ENCODE results near the gene LTBP1.

Gene LTBP1

DNA sequence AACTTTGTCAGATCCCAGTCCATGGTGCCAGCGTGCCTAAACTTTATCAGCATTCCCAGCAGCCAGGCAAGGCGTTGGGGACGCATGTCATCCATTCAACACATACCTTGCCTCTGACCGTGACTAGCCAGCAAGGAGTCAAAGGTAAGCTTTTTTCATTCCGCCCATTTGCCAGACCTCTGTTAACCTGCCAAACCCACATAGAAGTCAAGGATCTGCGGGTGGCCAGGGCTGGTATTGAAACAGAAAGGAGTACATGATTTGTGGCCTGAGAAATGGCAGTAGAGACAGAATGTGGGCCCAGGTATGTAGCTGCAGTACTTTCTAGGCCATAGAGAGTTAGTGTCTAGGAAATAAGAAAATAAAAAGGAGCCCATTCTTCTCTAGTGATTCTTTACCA lies 240.2 kb downstream of the LTBP1 start:
- Histone ChIP-seq H3K4me3 (replicated peaks; ENCODE audit: insufficient read depth, low read length) (no peak overlapping the region), H3K27me3 (ENCODE audit: insufficient read depth, poor library complexity, severe bottlenecking) (no peaks in the 10 kb centered on the region), H3K27ac (replicated peaks) (no peak overlapping the region)
- TF ChIP-seq, protein P1, sequence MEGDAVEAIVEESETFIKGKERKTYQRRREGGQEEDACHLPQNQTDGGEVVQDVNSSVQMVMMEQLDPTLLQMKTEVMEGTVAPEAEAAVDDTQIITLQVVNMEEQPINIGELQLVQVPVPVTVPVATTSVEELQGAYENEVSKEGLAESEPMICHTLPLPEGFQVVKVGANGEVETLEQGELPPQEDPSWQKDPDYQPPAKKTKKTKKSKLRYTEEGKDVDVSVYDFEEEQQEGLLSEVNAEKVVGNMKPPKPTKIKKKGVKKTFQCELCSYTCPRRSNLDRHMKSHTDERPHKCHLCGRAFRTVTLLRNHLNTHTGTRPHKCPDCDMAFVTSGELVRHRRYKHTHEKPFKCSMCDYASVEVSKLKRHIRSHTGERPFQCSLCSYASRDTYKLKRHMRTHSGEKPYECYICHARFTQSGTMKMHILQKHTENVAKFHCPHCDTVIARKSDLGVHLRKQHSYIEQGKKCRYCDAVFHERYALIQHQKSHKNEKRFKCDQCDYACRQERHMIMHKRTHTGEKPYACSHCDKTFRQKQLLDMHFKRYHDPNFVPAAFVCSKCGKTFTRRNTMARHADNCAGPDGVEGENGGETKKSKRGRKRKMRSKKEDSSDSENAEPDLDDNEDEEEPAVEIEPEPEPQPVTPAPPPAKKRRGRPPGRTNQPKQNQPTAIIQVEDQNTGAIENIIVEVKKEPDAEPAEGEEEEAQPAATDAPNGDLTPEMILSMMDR (IDR thresholded peaks at IDR 0.05; ENCODE audit: insufficient read depth, low read length): no peak
- TF ChIP-seq SPI1 (IDR thresholded peaks at IDR 0.05; ENCODE audit: borderline replicate concordance, low read depth): no peak
- TF ChIP-seq GABPA (IDR thresholded peaks at IDR 0.05; ENCODE audit: low read depth): no peak
- TF ChIP-seq POLR2AphosphoS5 (IDR thresholded peaks at IDR 0.05; ENCODE audit: low read depth): no peak
- TF ChIP-seq, protein P2, sequence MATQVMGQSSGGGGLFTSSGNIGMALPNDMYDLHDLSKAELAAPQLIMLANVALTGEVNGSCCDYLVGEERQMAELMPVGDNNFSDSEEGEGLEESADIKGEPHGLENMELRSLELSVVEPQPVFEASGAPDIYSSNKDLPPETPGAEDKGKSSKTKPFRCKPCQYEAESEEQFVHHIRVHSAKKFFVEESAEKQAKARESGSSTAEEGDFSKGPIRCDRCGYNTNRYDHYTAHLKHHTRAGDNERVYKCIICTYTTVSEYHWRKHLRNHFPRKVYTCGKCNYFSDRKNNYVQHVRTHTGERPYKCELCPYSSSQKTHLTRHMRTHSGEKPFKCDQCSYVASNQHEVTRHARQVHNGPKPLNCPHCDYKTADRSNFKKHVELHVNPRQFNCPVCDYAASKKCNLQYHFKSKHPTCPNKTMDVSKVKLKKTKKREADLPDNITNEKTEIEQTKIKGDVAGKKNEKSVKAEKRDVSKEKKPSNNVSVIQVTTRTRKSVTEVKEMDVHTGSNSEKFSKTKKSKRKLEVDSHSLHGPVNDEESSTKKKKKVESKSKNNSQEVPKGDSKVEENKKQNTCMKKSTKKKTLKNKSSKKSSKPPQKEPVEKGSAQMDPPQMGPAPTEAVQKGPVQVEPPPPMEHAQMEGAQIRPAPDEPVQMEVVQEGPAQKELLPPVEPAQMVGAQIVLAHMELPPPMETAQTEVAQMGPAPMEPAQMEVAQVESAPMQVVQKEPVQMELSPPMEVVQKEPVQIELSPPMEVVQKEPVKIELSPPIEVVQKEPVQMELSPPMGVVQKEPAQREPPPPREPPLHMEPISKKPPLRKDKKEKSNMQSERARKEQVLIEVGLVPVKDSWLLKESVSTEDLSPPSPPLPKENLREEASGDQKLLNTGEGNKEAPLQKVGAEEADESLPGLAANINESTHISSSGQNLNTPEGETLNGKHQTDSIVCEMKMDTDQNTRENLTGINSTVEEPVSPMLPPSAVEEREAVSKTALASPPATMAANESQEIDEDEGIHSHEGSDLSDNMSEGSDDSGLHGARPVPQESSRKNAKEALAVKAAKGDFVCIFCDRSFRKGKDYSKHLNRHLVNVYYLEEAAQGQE (IDR thresholded peaks at IDR 0.05; ENCODE audit: insufficient replicate concordance, low read depth): no peak
- DNase-seq (ENCODE audit: low read depth in 1 of 2, low spot score in 1 of 2): no peak

DNA sequence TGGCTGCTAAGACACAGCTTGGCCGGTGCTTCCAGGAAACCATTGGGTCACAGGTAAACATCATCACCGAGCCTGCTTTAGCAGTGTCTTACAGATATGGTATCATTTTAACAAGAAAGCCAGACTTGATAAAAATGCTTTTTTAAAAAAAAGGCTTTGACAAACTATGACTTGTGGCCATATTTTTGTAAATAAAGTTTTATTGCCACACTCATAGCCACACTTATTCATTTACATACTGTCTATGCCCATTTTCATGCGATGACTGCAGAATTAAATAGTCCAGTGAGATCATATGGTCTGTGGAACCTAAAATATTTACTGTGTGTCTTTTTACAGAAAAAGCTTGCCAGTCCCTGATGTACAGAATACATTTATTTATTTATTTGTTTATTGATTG lies 242.0 kb downstream of the LTBP1 start:
- Histone ChIP-seq H3K27ac (replicated peaks) (no peak overlapping the region), H3K27me3 (ENCODE audit: insufficient read depth, poor library complexity, severe bottlenecking) (no peaks in the 10 kb centered on the region), H3K4me3 (replicated peaks; ENCODE audit: insufficient read depth, low read length) (no peak overlapping the region)
- no peak for DNase-seq (ENCODE audit: low read depth in 1 of 2, low spot score in 1 of 2)
- TF ChIP-seq POLR2AphosphoS5 (IDR thresholded peaks at IDR 0.05; ENCODE audit: low read depth) (no peak), GABPA (IDR thresholded peaks at IDR 0.05; ENCODE audit: low read depth) (no peak)
- TF ChIP-seq, protein P1 (IDR thresholded peaks at IDR 0.05; ENCODE audit: insufficient read depth, low read length): no peak

DNA sequence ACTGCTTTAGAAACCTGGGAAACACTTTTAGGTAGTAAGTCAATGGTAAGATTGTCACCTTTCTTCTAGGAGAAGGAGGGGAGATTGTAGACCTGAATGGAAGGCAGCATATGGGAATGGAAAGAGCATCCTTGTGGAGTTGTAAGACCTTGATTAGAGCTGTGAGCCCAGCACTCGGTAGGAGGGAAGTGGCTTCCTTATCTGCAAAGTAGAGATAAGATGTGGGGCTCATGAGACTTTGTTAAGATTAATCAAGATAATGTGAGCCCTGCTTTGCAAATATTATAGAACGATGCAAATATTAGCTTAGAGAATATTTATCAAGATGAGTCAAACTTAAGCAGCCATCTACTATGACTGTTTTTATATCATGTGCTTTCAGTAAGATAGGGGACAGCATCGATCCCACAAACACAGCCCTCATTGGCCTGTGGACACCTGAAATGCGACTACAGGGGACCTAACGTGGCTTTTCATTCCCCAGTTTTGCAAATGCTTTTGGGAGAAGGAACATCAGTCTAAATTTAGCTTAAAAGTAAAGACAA lies 243.7 kb downstream of the LTBP1 start:
- H3K27me3 ChIP-seq (ENCODE audit: insufficient read depth, poor library complexity, severe bottlenecking): no peaks in the 10 kb centered on the region
- DNase-seq (ENCODE audit: low read depth in 1 of 2, low spot score in 1 of 2): no peak
- TF ChIP-seq GABPA (IDR thresholded peaks at IDR 0.05; ENCODE audit: low read depth): no peak
- TF ChIP-seq, protein P1 (IDR thresholded peaks at IDR 0.05; ENCODE audit: insufficient read depth, low read length): no peak
- TF ChIP-seq, protein P2 (IDR thresholded peaks at IDR 0.05; ENCODE audit: insufficient replicate concordance, low read depth): no peak
- TF ChIP-seq SPI1 (IDR thresholded peaks at IDR 0.05; ENCODE audit: borderline replicate concordance, low read depth): no peak
- TF ChIP-seq POLR2AphosphoS5 (IDR thresholded peaks at IDR 0.05; ENCODE audit: low read depth): no peak
- H3K27ac ChIP-seq (replicated peaks): no peak overlapping the region
- H3K4me3 ChIP-seq (replicated peaks; ENCODE audit: insufficient read depth, low read length): no peak overlapping the region

DNA sequence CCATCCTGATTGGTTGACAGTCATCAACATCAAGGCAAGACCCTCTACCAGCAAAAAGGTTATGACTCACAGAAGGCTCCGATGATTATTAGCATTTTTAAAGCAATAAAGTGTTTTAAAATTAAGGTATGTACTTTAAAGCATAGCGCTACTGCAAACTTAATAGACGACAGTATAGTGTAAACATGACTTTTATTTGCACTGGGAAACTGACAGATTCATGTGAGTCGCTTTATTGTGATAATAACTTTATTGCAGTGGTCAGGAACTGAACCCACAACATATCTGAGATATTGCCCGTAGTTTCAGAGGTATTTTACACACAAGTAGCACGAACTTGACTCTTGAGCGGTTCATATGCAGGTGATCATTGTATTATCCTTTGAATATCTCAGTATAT lies 249.1 kb downstream of the LTBP1 start:
- no peak for DNase-seq (ENCODE audit: low read depth in 1 of 2, low spot score in 1 of 2)
- no peak overlapping the region for H3K27ac ChIP-seq (replicated peaks)
- TF ChIP-seq SPI1 (IDR thresholded peaks at IDR 0.05; ENCODE audit: borderline replicate concordance, low read depth) (no peak), POLR2AphosphoS5 (IDR thresholded peaks at IDR 0.05; ENCODE audit: low read depth) (no peak), GABPA (IDR thresholded peaks at IDR 0.05; ENCODE audit: low read depth) (no peak)
- TF ChIP-seq, protein P2 (IDR thresholded peaks at IDR 0.05; ENCODE audit: insufficient replicate concordance, low read depth): no peak
- TF ChIP-seq, protein P1 (IDR thresholded peaks at IDR 0.05; ENCODE audit: insufficient read depth, low read length): no peak
- H3K27me3 ChIP-seq (ENCODE audit: insufficient read depth, poor library complexity, severe bottlenecking): peaks cover 2% of the 10 kb centered on the region
- H3K4me3 ChIP-seq (replicated peaks; ENCODE audit: insufficient read depth, low read length): no peak overlapping the region

Data from HL-60 (cell line).